HCT116 (cell line): ENCODE data around the gene ECT2. TPM values are rescaled to one million over a fixed set of nuclear protein-coding genes. Genes with fewer than 3 reads are reported as not detected.

ENCODE experiments used
- ATAC-seq: fragments of 200-7000 bp; cut with Tn5 transposase; 2 replicates; pipeline ENCODE4 v1.9.1; 2020; ENCODE audit warnings: mild to moderate bottlenecking, moderate library complexity
- BruUV-seq: library from RNA; stranded (reverse); fragments of 400-500 nt; replicated peaks from 2 replicates; lab custom pipeline; 2021; lab: Mats Ljungman, UMichigan
- CTCF ChIA-PET: fragments of 300-600 bp; sonication (Branson Sonifier 250); formaldehyde crosslinking; loops from one replicate; lab custom pipeline; 2021; ENCODE audit warnings: antibody characterized with exemption; lab: Charles Lee
- POLR2A ChIA-PET: fragments of 300-600, 350-600 bp; sonication (Branson Sonifier 250); formaldehyde crosslinking; loops from one replicate; lab custom pipeline; 2021; ENCODE audit warnings: antibody characterized with exemption; lab: Charles Lee
- RAD21 ChIA-PET, 2 experiments: fragments of 300-600 bp; sonication (Branson Sonifier 250); formaldehyde crosslinking; loops; one replicate each; lab custom pipeline; 2023; ENCODE audit warnings: low total read pairs in 2 of 2; ENCODE audit not compliant: uncharacterized antibody in 2 of 2, unreplicated experiment in 2 of 2, low non-redundant PET in 1 of 2; lab: Charles Lee
- DNase-seq: peaks from one replicate; pipeline ENCODE4 v3.0.0-alpha.2; 2010; ENCODE audit warnings: low read depth, low spot score
- H2AFZ ChIP-seq: fragments of 200-600 bp; shearing (Covaris generic), sonication (generic); 2 replicates; pipeline ENCODE4 v1.6.1; 2017; ENCODE audit warnings: low read depth, mixed run types, mixed read lengths, antibody characterized with exemption, low read length; ENCODE audit not compliant: poor library complexity, severe bottlenecking
- H3K27ac ChIP-seq: 2 replicates; pipeline ENCODE4 v1.5.1; 2012; ENCODE audit warnings: low read depth, low read length
- H3K27me3 ChIP-seq: fragments of 200-600 bp; sonication (generic); 2 replicates; pipeline ENCODE4 v1.6.1; 2016; ENCODE audit warnings: mixed run types, low read length, mixed read lengths; ENCODE audit not compliant: insufficient read depth
- H3K36me3 ChIP-seq, 2 experiments: fragments of 200-500 bp in 1 of 2; fragments of 200-600 bp in 1 of 2; sonication (Bioruptor generic) in 1 of 2; sonication (generic) in 1 of 2; 2 replicates each; pipeline versions ENCODE4 v1.5.1 to v1.6.1; 2014 to 2016; ENCODE audit warnings: low read length in 2 of 2, inconsistent platforms in 1 of 2, mixed read lengths in 1 of 2, mixed run types in 1 of 2; ENCODE audit not compliant: insufficient read depth in 2 of 2, control insufficient read depth in 1 of 2
- H3K4me1 ChIP-seq, 2 experiments: fragments of 200-600 bp in 1 of 2; sonication (generic) in 1 of 2; 2 replicates each; pipeline versions ENCODE4 v1.5.1 to v1.6.1; 2012 to 2017; ENCODE audit warnings: low read length in 2 of 2, inconsistent platforms in 1 of 2, mild to moderate bottlenecking in 1 of 2, mixed read lengths in 1 of 2, mixed run types in 1 of 2, moderate library complexity in 1 of 2; ENCODE audit not compliant: insufficient read depth in 2 of 2, control insufficient read depth in 1 of 2
- H3K4me2 ChIP-seq: fragments of 200-600 bp; sonication (generic); 2 replicates; pipeline ENCODE4 v1.6.1; 2017; ENCODE audit warnings: mixed run types, low read length, mixed read lengths
- H3K4me3 ChIP-seq, 2 experiments: fragments of 200-600 bp in 1 of 2; sonication (generic) in 1 of 2; replicated peaks in 1 of 2; 2 replicates each; pipeline ENCODE4 v1.5.1; 2011 to 2016; ENCODE audit warnings: low read length in 2 of 2, control low read depth in 1 of 2, low read depth in 1 of 2, mild to moderate bottlenecking in 1 of 2, mixed read lengths in 1 of 2, mixed run types in 1 of 2
- H3K79me2 ChIP-seq: fragments of 200-600 bp; sonication (generic); 2 replicates; pipeline ENCODE4 v1.6.1; 2017; ENCODE audit warnings: mild to moderate bottlenecking, mixed run types, low read length, moderate library complexity, mixed read lengths; ENCODE audit not compliant: insufficient read depth
- H3K9ac ChIP-seq: fragments of 200-600 bp; sonication (generic); 2 replicates; pipeline ENCODE4 v1.6.1; 2016; ENCODE audit warnings: low read length, mixed read lengths
- H3K9me2 ChIP-seq: fragments of 200-600 bp; sonication (generic), shearing (Covaris generic); 2 replicates; pipeline ENCODE4 v1.6.1; 2017; ENCODE audit warnings: mixed run types, mild to moderate bottlenecking, moderate library complexity; ENCODE audit not compliant: insufficient read depth
- H3K9me3 ChIP-seq, 2 experiments: fragments of 200-500 bp in 1 of 2; fragments of 200-600 bp in 1 of 2; sonication (Bioruptor generic) in 1 of 2; sonication (generic) in 1 of 2; 2 replicates each; pipeline ENCODE4 v1.6.1; 2014 to 2017; ENCODE audit warnings: low read length in 2 of 2, mixed read lengths in 2 of 2, inconsistent platforms in 1 of 2, low read depth in 1 of 2, mild to moderate bottlenecking in 1 of 2, mixed run types in 1 of 2, moderate library complexity in 1 of 2; ENCODE audit not compliant: control insufficient read depth in 1 of 2, insufficient read depth in 1 of 2
- H4K20me1 ChIP-seq: fragments of 200-600 bp; sonication (generic), shearing (Covaris generic); 2 replicates; pipeline ENCODE4 v1.6.1; 2017; ENCODE audit warnings: mixed run types, mild to moderate bottlenecking, moderate library complexity; ENCODE audit not compliant: insufficient read depth
- EGR1 ChIP-seq: IDR thresholded peaks from 2 replicates; pipeline ENCODE4 v1.6.1; 2012; ENCODE audit warnings: low read depth
- ELF1 ChIP-seq: IDR thresholded peaks from 2 replicates; pipeline ENCODE4 v1.6.1; 2012; ENCODE audit warnings: low read depth, borderline replicate concordance
- EZH2 ChIP-seq: fragments of 200-600 bp; sonication (generic); IDR thresholded peaks from 2 replicates; pipeline ENCODE4 v1.6.1; 2017; ENCODE audit warnings: antibody characterized with exemption, mixed run types
- EZH2phosphoT487 ChIP-seq: fragments of 200-600 bp; IDR thresholded peaks from 2 replicates; pipeline ENCODE4 v1.6.1; 2018; ENCODE audit warnings: antibody characterized with exemption, borderline replicate concordance
- FOSL1 ChIP-seq: IDR thresholded peaks from 2 replicates; pipeline ENCODE4 v1.6.1; 2012; ENCODE audit warnings: low read depth
- JUND ChIP-seq: IDR thresholded peaks from 2 replicates; pipeline ENCODE4 v1.6.1; 2012
- POLR2A ChIP-seq: IDR thresholded peaks from 2 replicates; pipeline ENCODE4 v1.7.0; 2011; ENCODE audit warnings: borderline replicate concordance; ENCODE audit not compliant: insufficient read depth, insufficient read length; ENCODE audit errors: extremely low read depth
- RAD21 ChIP-seq: IDR thresholded peaks from 2 replicates; pipeline ENCODE4 v1.6.1; 2012; ENCODE audit warnings: low read depth, mild to moderate bottlenecking
- SIN3A ChIP-seq: IDR thresholded peaks from 2 replicates; pipeline ENCODE4 v1.6.1; 2012; ENCODE audit warnings: low read depth
- SP1 ChIP-seq: IDR thresholded peaks from 2 replicates; pipeline ENCODE4 v1.6.1; 2012; ENCODE audit warnings: low read depth
- SRF ChIP-seq: IDR thresholded peaks from 2 replicates; pipeline ENCODE4 v1.6.1; 2012; ENCODE audit warnings: low read depth
- TCF7L2 ChIP-seq: IDR thresholded peaks from 2 replicates; pipeline ENCODE4 v1.7.0; 2011; ENCODE audit warnings: borderline replicate concordance, inconsistent platforms; ENCODE audit not compliant: insufficient read depth, insufficient read length; ENCODE audit errors: extremely low read depth
- YY1 ChIP-seq: IDR thresholded peaks from 2 replicates; pipeline ENCODE4 v1.6.1; 2011; ENCODE audit warnings: low read length, low read depth, moderate library complexity, mild to moderate bottlenecking; ENCODE audit not compliant: insufficient replicate concordance; ENCODE audit errors: extremely low read depth
- ZFX ChIP-seq: fragments of 450-650 bp; IDR thresholded peaks from 2 replicates; pipeline ENCODE4 v1.6.1; 2017
- ZNF274 ChIP-seq: fragments of 200-500 bp; sonication (Bioruptor generic); IDR thresholded peaks from 2 replicates; pipeline ENCODE4 v1.6.1; 2014; ENCODE audit warnings: mild to moderate bottlenecking, low read depth, low read length, inconsistent platforms
- intact Hi-C: fragments of 100-400 bp; cut with micrococcal nuclease; formaldehyde crosslinking; loops from 2 replicates; pipeline ENCODE4 v1.10.0; 2022
- total RNA-seq: library from RNA; stranded (reverse); gene quantifications from one replicate; pipeline ENCODE4 v1.2.1, GENCODE V29; 2021; ENCODE audit not compliant: unreplicated experiment
- TF ChIP-seq, protein P1 (sequence below): IDR thresholded peaks from 2 replicates; pipeline ENCODE4 v1.6.1; 2012
- TF ChIP-seq, protein P2 (sequence below): IDR thresholded peaks from 2 replicates; pipeline ENCODE4 v1.6.1; 2012; ENCODE audit warnings: low read depth
- TF ChIP-seq, protein P3 (sequence below): IDR thresholded peaks from 2 replicates; pipeline ENCODE4 v1.6.1; 2012
- TF ChIP-seq, protein P4 (sequence below), 3 experiments: fragments of 200-600 bp in 1 of 3; sonication (generic) in 1 of 3; IDR thresholded peaks in 2 of 3; conservative IDR thresholded peaks in 1 of 3; 2 replicates each; pipeline ENCODE4 v1.5.1; 2012 to 2017; ENCODE audit warnings: low read depth in 2 of 3, low read length in 2 of 3, antibody characterized with exemption in 1 of 3, borderline replicate concordance in 1 of 3, control low read depth in 1 of 3, mild to moderate bottlenecking in 1 of 3, mixed read lengths in 1 of 3, mixed run types in 1 of 3, moderate library complexity in 1 of 3; ENCODE audit not compliant: insufficient read depth in 1 of 3

The ECT2 gene
- total RNA-seq, 1 experiment from 2014 or later = 95.6 TPM

DNA sequence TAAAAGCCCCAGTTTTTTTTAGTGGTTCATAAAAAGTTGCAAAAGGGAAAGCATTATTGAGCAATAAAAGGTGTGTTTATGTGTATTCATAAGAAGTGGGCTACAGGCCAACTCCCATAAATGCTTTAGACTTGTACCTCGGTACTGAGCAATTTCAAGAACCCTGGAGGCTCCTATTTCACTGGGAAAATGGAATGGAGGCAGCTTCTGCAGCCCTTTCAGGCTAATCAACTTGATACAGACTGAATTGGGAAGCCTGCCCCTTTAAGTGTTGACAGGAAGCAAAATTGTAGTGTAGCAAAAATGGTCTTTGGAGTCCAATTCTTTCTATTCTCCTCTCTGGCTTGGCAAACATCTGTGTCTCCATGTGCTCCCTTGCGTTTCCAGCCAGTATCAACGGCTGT lies 118.8 kb downstream of the ECT2 start:
- Histone ChIP-seq H3K4me2 (no peak overlapping the region), H3K9ac (no peak overlapping the region), H4K20me1 (no peaks in the 10 kb centered on the region), H3K36me3 (no peaks in the 10 kb centered on the region)
- POLR2A ChIA-PET = no interaction called here
- no peak for DNase-seq
- TF ChIP-seq FOSL1 (no peak), JUND (no peak), EZH2 (no peak), RAD21 (no peak), ZFX (no peak), POLR2A (no peak), YY1 (no peak), TCF7L2 (no peak), EGR1 (no peak), ZNF274 (no peak), EZH2phosphoT487 (no peak), SP1 (no peak), SIN3A (no peak), SRF (no peak), ELF1 (no peak)
- TF ChIP-seq, protein P1, sequence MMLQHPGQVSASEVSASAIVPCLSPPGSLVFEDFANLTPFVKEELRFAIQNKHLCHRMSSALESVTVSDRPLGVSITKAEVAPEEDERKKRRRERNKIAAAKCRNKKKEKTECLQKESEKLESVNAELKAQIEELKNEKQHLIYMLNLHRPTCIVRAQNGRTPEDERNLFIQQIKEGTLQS = no peak
- TF ChIP-seq, protein P2, sequence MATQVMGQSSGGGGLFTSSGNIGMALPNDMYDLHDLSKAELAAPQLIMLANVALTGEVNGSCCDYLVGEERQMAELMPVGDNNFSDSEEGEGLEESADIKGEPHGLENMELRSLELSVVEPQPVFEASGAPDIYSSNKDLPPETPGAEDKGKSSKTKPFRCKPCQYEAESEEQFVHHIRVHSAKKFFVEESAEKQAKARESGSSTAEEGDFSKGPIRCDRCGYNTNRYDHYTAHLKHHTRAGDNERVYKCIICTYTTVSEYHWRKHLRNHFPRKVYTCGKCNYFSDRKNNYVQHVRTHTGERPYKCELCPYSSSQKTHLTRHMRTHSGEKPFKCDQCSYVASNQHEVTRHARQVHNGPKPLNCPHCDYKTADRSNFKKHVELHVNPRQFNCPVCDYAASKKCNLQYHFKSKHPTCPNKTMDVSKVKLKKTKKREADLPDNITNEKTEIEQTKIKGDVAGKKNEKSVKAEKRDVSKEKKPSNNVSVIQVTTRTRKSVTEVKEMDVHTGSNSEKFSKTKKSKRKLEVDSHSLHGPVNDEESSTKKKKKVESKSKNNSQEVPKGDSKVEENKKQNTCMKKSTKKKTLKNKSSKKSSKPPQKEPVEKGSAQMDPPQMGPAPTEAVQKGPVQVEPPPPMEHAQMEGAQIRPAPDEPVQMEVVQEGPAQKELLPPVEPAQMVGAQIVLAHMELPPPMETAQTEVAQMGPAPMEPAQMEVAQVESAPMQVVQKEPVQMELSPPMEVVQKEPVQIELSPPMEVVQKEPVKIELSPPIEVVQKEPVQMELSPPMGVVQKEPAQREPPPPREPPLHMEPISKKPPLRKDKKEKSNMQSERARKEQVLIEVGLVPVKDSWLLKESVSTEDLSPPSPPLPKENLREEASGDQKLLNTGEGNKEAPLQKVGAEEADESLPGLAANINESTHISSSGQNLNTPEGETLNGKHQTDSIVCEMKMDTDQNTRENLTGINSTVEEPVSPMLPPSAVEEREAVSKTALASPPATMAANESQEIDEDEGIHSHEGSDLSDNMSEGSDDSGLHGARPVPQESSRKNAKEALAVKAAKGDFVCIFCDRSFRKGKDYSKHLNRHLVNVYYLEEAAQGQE = no peak
- TF ChIP-seq, protein P3, sequence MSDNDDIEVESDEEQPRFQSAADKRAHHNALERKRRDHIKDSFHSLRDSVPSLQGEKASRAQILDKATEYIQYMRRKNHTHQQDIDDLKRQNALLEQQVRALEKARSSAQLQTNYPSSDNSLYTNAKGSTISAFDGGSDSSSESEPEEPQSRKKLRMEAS = no peak
- TF ChIP-seq, protein P4, sequence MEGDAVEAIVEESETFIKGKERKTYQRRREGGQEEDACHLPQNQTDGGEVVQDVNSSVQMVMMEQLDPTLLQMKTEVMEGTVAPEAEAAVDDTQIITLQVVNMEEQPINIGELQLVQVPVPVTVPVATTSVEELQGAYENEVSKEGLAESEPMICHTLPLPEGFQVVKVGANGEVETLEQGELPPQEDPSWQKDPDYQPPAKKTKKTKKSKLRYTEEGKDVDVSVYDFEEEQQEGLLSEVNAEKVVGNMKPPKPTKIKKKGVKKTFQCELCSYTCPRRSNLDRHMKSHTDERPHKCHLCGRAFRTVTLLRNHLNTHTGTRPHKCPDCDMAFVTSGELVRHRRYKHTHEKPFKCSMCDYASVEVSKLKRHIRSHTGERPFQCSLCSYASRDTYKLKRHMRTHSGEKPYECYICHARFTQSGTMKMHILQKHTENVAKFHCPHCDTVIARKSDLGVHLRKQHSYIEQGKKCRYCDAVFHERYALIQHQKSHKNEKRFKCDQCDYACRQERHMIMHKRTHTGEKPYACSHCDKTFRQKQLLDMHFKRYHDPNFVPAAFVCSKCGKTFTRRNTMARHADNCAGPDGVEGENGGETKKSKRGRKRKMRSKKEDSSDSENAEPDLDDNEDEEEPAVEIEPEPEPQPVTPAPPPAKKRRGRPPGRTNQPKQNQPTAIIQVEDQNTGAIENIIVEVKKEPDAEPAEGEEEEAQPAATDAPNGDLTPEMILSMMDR (IDR thresholded peaks at IDR 0.05 in 2 of 3, conservative IDR thresholded peaks at IDR 0.05 in 1 of 3; ENCODE audit: borderline replicate concordance in 1 of 3, insufficient read depth in 1 of 3, low read depth in 2 of 3, low read length in 2 of 3) = no peak
- TF ChIP-seq, all 23 proteins: peak for 0
- BruUV-seq = no TSS peak
- intact Hi-C loops = no loop called here
- H3K79me2 ChIP-seq = no peaks in the 10 kb centered on the region
- no peak overlapping the region for H3K4me3 ChIP-seq
- H2AFZ ChIP-seq = no peak overlapping the region
- ChIA-PET CTCF (no interaction called here), RAD21 (no interaction called here)
- H3K27me3 ChIP-seq = no peaks in the 10 kb centered on the region
- no peaks in the 10 kb centered on the region for H3K4me1 ChIP-seq
- no peaks in the 10 kb centered on the region for H3K9me3 ChIP-seq
- H3K27ac ChIP-seq = no peak overlapping the region
- ATAC-seq = no peak
- H3K9me2 ChIP-seq = no peaks in the 10 kb centered on the region
